Aortic smooth muscle cell (primary cell): Measurements from ENCODE around the gene GAST. TPM values are rescaled to one million over a fixed set of nuclear protein-coding genes. Genes with fewer than 3 reads are reported as not detected.

ENCODE experiments used
- total RNA-seq: library from RNA; depleted of rRNA; stranded (reverse); fragments of >200 nt; gene quantifications from 2 replicates; pipeline ENCODE4 v1.2.3, GENCODE V29; 2014

Gene GAST, protein sequence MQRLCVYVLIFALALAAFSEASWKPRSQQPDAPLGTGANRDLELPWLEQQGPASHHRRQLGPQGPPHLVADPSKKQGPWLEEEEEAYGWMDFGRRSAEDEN
- total RNA-seq = not detected in 2 replicates

DNA sequence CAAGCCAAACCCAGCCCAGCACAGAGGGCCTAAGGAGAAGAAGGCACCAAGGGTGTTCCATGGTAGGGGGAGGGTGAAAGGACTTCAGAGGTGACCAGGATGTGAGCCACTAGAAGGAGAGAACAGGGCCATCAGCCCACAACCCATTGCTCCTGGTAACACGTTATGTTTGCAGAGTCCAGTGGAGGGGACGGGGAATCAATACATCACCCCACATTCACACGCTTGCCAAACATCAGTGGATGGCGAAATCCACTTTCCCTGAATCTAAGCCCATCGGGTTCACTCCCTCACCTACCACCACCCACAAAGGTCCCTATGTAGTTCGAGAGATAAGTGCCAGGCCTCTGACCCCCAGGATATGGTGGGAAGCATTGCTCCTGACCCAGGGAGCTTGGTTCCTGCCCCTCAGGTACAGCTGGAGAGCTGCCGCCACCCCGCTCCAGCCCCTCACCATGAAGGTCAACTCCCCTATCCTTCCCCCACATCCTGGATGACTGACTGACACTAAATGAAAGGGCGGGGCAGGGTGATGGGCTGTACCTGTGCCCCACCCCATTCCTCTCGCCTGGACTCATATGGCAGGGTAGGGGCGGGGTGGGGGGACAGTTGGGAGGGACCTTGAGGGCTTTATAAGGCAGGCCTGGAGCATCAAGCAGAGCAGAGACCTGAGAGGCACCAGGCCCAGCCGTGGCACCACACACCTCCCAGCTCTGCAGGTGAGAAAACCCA lies at the start of gene GAST:
GAST (plus strand) TSS at position 663 of the 732 bp plus-strand sequence. CDS start 3,106 bp downstream, outside the sequence.

DNA sequence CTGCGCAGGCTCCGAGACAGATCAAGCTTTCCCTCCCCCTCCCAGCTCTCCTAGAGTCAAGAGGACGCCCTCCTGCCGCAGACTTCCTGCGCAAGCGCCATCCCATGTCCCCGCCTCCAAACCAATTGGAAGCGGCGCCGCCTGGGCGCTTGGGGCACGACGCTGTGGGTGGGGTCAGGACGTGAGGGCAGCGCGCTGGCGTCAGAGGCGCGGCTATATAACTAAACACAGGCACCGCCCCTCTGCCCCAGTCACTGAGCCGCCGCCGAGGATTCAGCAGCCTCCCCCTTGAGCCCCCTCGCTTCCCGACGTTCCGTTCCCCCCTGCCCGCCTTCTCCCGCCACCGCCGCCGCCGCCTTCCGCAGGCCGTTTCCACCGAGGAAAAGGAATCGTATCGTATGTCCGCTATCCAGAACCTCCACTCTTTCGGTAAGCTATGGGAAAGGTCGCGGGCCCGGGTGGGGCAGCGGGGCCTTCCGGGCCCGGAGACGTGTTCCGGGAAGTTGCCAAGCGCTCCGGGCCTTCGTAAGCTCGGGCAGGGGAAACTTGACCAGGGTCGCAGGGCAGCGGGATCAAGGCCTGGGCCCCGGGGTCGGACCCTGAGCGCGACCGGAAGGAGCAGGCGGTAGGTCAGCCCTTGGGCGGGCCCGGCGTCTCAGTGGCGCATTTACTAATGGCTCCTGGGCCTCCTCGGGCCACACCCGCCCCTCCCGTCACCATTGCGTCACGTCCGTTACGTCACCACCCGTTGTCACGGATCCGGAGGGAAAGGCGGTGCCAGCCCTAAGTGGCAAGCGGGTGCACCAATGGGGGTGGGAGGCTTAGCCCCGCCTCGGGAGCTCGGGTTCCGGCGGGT lies 23.3 kb upstream of the GAST start, which contains the start of gene EIF1:
EIF1 (plus strand) TSS at position 245 of the 856 bp plus-strand sequence; CDS start at position 399, 154 bp downstream.

DNA sequence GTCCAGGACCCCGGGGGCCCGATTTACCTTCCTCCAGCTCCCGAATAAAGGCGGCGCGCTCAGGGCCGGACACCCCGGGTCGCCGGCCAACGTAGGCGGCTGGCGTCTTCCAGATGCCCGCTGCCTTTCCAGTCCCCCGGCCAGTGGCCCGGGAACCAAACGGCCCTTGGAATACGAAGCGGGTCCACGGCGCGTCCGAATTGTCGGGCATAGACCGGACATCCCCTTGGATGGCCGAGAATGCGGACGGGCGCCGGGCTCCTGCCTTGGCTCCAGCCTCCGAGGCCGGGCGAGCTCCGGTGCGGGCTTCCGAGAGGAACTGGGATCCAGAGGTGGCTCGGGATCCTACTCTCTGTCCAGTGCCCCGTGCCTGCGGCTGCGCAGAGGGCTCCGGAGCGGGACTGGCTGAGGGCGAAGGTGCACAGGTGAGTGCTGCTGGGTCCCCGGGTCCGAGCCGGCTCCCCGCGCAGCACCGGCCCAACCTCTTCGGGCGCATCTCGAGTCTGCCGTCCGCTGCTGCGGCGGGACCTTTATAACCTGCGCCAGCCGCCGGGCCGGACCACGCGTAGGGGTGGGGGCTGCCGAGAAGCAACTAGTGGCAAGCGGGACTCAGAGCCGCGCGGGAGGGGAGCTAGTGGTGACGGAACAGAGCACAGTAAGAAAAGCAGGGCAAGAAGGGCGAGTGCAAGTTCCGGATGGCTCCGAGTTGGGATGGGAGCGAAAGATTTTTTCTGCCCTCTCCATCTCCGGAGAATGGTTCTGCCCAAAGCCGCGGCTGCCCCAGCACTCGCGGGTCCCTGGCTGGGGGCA lies 22.2 kb downstream of the GAST start, which contains the start of gene HAP1:
HAP1 (minus strand) TSS at position 505 of the 810 bp plus-strand sequence; CDS start at position 496, 9 bp downstream.

Other genes with a start within 250 kb of the GAST start
- not detected in 2 replicates for gene KRT32, start 244.9 kb upstream of the GAST start, total RNA-seq
- gene KRT35, start 231.2 kb upstream of the GAST start, total RNA-seq = not detected in 2 replicates
- gene KRT36, start 222.4 kb upstream of the GAST start, total RNA-seq = 0.13 TPM in 1 of 2 replicates, not detected in the other
- gene KRT13, start 206.7 kb upstream of the GAST start, total RNA-seq = not detected in 2 replicates
- 2.5 and 3.0 TPM in 2 replicates for gene KRT15, start 193.4 kb upstream of the GAST start, total RNA-seq
- gene KRT19, start 184.0 kb upstream of the GAST start, total RNA-seq = 25.1 and 30.7 TPM in 2 replicates
- not detected in 2 replicates for gene KRT9, start 140.3 kb upstream of the GAST start, total RNA-seq
- 1.1 TPM in 1 of 2 replicates, not detected in the other for gene KRT14, start 125.4 kb upstream of the GAST start, total RNA-seq
- gene KRT16, start 99.6 kb upstream of the GAST start, total RNA-seq = 0.79 and 1.4 TPM in 2 replicates
- gene KRT17, start 87.8 kb upstream of the GAST start, total RNA-seq = 7.1 and 7.4 TPM in 2 replicates
- 73.1 and 112 TPM in 2 replicates for gene EIF1, start 23.4 kb upstream of the GAST start, total RNA-seq
- gene HAP1, start 22.3 kb downstream of the GAST start, total RNA-seq = not detected in 2 replicates
- 22.9 and 25.7 TPM in 2 replicates for gene JUP, start 74.4 kb downstream of the GAST start, total RNA-seq
- 77.1 and 77.5 TPM in 2 replicates for gene P3H4, start 99.6 kb downstream of the GAST start, total RNA-seq
- 354 and 420 TPM in 2 replicates for gene FKBP10, start 100.7 kb downstream of the GAST start, total RNA-seq
- 64.6 and 70.0 TPM in 2 replicates for gene NT5C3B, start 123.9 kb downstream of the GAST start, total RNA-seq
- 0.13 TPM in 1 of 2 replicates, not detected in the other for gene KLHL10, start 125.5 kb downstream of the GAST start, total RNA-seq
- 25.4 and 28.8 TPM in 2 replicates for gene KLHL11, start 153.1 kb downstream of the GAST start, total RNA-seq
- 180 and 194 TPM in 2 replicates for gene ACLY, start 206.6 kb downstream of the GAST start, total RNA-seq
- 0.79 and 0.93 TPM in 2 replicates for gene ODAD4, start 218.3 kb downstream of the GAST start, total RNA-seq